OCI-LY3 (cell line): ENCODE measurements around the gene CLDN9.

Experiments
- H2AFZ ChIP-seq: fragments of 200-600, 300-600 bp; shearing (Covaris generic); 2 replicates; pipeline ENCODE4 v1.6.0; 2014; ENCODE audit warnings: antibody characterized with exemption, low read depth, low read length
- H3K27ac ChIP-seq: fragments of 200-600, 300-600 bp; sonication (generic); 2 replicates; pipeline ENCODE4 v1.5.1; 2014; ENCODE audit warnings: mild to moderate bottlenecking, low read length, moderate library complexity, mixed read lengths
- H3K27me3 ChIP-seq: fragments of 200-600, 300-600 bp; sonication (generic); 2 replicates; pipeline ENCODE4 v1.6.1; 2014; ENCODE audit warnings: low read depth, low read length, mixed read lengths
- H3K36me3 ChIP-seq: fragments of 200-600, 300-600 bp; sonication (generic); replicated peaks from 2 replicates; pipeline ENCODE3; 2014; ENCODE audit warnings: low read depth, low read length, mixed read lengths
- H3K4me1 ChIP-seq: fragments of 300-600, 200-600 bp; sonication (generic); 2 replicates; pipeline ENCODE4 v1.6.1; 2014; ENCODE audit warnings: low read length, mixed read lengths
- H3K4me2 ChIP-seq: fragments of 200-600, 300-600 bp; sonication (generic); 2 replicates; pipeline ENCODE4 v1.6.1; 2014; ENCODE audit warnings: low read length, mixed read lengths
- H3K4me3 ChIP-seq: fragments of 300-600, 200-600 bp; sonication (generic); 2 replicates; pipeline ENCODE4 v1.5.1; 2014; ENCODE audit warnings: antibody characterized with exemption, mild to moderate bottlenecking, low read length, moderate library complexity
- H3K79me2 ChIP-seq: fragments of 300-600, 200-600 bp; shearing (Covaris generic); 2 replicates; pipeline ENCODE4 v1.6.1; 2014; ENCODE audit warnings: mild to moderate bottlenecking, low read length, mixed read lengths
- H3K9ac ChIP-seq: fragments of 300-600, 200-600 bp; shearing (Covaris generic); 2 replicates; pipeline ENCODE4 v1.6.0; 2014; ENCODE audit warnings: mild to moderate bottlenecking, low read length, moderate library complexity
- H3K9me3 ChIP-seq: fragments of 200-600, 300-600 bp; shearing (Covaris generic); 2 replicates; pipeline ENCODE4 v1.6.1; 2014; ENCODE audit warnings: low read length, mixed read lengths; ENCODE audit not compliant: insufficient read depth
- H4K20me1 ChIP-seq: fragments of 200-600, 300-600 bp; sonication (generic); 2 replicates; pipeline ENCODE4 v1.6.1; 2016; ENCODE audit warnings: low read length, mixed read lengths; ENCODE audit not compliant: insufficient read depth
- CTCF ChIP-seq: fragments of 200-600, 300-600 bp; sonication (generic); IDR thresholded peaks from 2 replicates; pipeline ENCODE4 v1.5.1; 2014; ENCODE audit warnings: antibody characterized with exemption, low read length, low read depth
- EZH2phosphoT487 ChIP-seq: fragments of 200-600 bp; shearing (Covaris generic); IDR thresholded peaks from 2 replicates; pipeline ENCODE4 v1.6.1; 2018; ENCODE audit warnings: antibody characterized with exemption, mixed run types, low read depth

Gene CLDN9

GRCh38 chr16:2980227-2981176 is 32.2 kb upstream of the CLDN9 start, which contains the start of gene PKMYT1:
Gene PKMYT1, minus strand, starts transcription at chr16:2980446. Its CDS starts 789 bp downstream, at chr16:2979657.
- 0 out of 2 replicates have a peak, but pooled peaks cover 3% of the 10 kb centered on the region for H4K20me1 ChIP-seq
- H3K4me3 ChIP-seq: peak within 1 kb of the TSS; percentile 92
- peaks cover 19% of the 10 kb centered on the region for H3K36me3 ChIP-seq
- no peak within 1 kb of the TSS for H2AFZ ChIP-seq
- no peaks in the 10 kb centered on the region for H3K9me3 ChIP-seq
- H3K27me3 ChIP-seq: no peaks in the 10 kb centered on the region
- H3K4me1 ChIP-seq: peaks cover 7% of the 10 kb centered on the region
- peak within 1 kb of the TSS; percentile 67 for H3K27ac ChIP-seq
- H3K4me2 ChIP-seq: peak within 1 kb of the TSS; percentile 98
- peak within 1 kb of the TSS; percentile 93 for H3K9ac ChIP-seq
- H3K79me2 ChIP-seq: peaks cover 29% of the 10 kb centered on the region
- TF ChIP-seq EZH2phosphoT487 (no peak), CTCF (no peak)

GRCh38 chr16:2981177-2981898 is 31.4 kb upstream of the CLDN9 start:
- Histone ChIP-seq H3K4me1 (peaks cover 7% of the 10 kb centered on the region), H2AFZ (no peak overlapping the region), H3K4me3 (peak overlapping the region; percentile 92), H3K9me3 (no peaks in the 10 kb centered on the region), H4K20me1 (no peaks in the 10 kb centered on the region), H3K27ac (no peak overlapping the region), H3K79me2 (peaks cover 29% of the 10 kb centered on the region), H3K27me3 (no peaks in the 10 kb centered on the region), H3K4me2 (peak overlapping the region; percentile 71), H3K9ac (peak overlapping the region; percentile 93; the same call in 1 of the 2 replicates), H3K36me3 (peaks cover 11% of the 10 kb centered on the region)
- TF ChIP-seq EZH2phosphoT487 (no peak), CTCF (no peak)

GRCh38 chr16:2981899-2982250 is 30.8 kb upstream of the CLDN9 start:
- H3K36me3 ChIP-seq: peaks cover 10% of the 10 kb centered on the region
- H3K4me1 ChIP-seq: peaks cover 7% of the 10 kb centered on the region
- no peak overlapping the region for H2AFZ ChIP-seq
- no peak overlapping the region for H3K27ac ChIP-seq
- no peaks in the 10 kb centered on the region for H3K9me3 ChIP-seq
- TF ChIP-seq EZH2phosphoT487 (no peak), CTCF (no peak)
- peaks cover 29% of the 10 kb centered on the region for H3K79me2 ChIP-seq
- no peak overlapping the region for H3K9ac ChIP-seq
- no peaks in the 10 kb centered on the region for H4K20me1 ChIP-seq
- H3K4me3 ChIP-seq: no peak overlapping the region
- H3K4me2 ChIP-seq: no peak overlapping the region
- no peaks in the 10 kb centered on the region for H3K27me3 ChIP-seq

GRCh38 chr16:2982402-2982801 is 30.3 kb upstream of the CLDN9 start:
- TF ChIP-seq CTCF (no peak), EZH2phosphoT487 (no peak)
- Histone ChIP-seq H4K20me1 (no peaks in the 10 kb centered on the region), H3K27me3 (no peaks in the 10 kb centered on the region), H3K79me2 (peaks cover 27% of the 10 kb centered on the region), H3K4me1 (peaks cover 7% of the 10 kb centered on the region), H3K4me3 (no peak overlapping the region), H3K9ac (no peak overlapping the region), H2AFZ (no peak overlapping the region), H3K27ac (no peak overlapping the region), H3K36me3 (peaks cover 7% of the 10 kb centered on the region), H3K4me2 (no peak overlapping the region), H3K9me3 (no peaks in the 10 kb centered on the region)
